HG03378 (cell line): ENCODE data around the gene POTEJ.
"Not testable (repeated sequence)": the region's sequence is repeated elsewhere in the genome, so short reads cannot be mapped to it uniquely, and the experiment has no call there.

Experiments
- ATAC-seq: cut with Tn5 transposase; IDR thresholded peaks from one replicate; pipeline ENCODE4 v1.9.1; 2021; ENCODE audit warnings: mild to moderate bottlenecking, moderate library complexity; ENCODE audit not compliant: unreplicated experiment

Gene POTEJ

DNA sequence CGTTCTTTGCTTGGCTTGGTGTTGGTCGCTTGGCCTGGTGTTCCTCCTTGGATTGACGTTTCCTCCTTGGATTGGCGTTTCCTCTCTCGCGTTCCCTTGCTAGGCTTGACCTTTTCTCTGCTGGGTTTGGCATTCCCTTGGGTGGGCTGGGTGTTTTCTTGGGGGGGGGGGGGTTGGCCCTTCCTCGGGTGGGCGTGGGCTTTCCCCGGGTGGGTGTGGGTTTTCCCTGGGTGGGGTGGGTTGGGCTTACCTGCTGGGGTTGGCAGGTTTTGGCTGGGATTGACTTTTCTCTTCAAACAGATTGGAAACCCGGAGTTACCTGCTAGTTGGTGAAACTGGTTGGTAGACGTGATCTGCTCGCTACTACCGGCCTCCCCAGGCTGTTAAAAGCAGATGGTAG, at the start of gene POTEJ:
Gene POTEJ (plus strand): TSS at position 301 of the 400 bp plus-strand sequence. CDS start 93 bp downstream, at position 394.
- ATAC-seq, result not testable (repeated sequence)

DNA sequence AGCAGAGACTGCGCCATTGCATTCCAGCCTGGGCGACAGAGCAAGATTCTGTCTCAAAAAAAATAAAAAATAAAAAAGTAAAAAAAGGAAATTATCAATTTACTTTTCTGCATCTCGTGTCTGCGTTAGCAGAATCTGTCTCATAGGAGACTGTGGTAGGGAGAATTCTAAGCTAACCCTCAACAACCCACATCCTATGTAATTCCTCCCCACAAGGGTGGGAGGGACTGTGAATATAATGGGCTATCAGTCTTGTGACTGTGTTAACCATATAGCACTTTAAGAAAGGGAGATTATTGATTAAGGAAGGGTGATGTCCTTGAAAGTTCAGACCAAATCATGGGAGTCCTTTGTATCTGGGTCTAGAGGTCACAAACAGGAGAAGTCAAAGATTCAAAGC, 45.1 kb upstream of the POTEJ start:
- ATAC-seq, result not testable (repeated sequence)

GRCh38 chr2:130571929-130572328, 39.3 kb upstream of the POTEJ start:
- not testable (repeated sequence) for ATAC-seq

DNA sequence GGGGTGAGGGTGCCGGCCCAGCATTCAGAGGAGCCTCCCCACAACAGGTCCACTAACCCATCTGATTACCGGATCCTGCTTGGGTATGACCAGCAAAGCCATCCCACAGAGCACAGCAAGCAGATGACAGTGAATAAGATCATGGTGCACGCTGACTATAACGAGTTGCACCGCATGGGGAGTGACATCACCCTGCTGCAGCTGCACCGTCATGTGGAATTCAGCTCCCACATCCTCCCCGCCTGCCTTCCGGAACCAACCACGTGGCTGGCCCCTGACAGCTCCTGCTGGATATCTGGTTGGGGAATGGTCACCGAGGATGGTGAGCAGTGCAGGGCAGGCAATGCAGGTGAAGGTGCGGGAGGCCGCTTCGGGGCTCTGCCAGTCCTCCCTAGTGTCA, 37.0 kb upstream of the POTEJ start:
- not testable (repeated sequence) for ATAC-seq

- not testable (repeated sequence) for ATAC-seq
Observed at GRCh38 chr2:130576209-130576784, 34.9 kb upstream of the POTEJ start.

DNA sequence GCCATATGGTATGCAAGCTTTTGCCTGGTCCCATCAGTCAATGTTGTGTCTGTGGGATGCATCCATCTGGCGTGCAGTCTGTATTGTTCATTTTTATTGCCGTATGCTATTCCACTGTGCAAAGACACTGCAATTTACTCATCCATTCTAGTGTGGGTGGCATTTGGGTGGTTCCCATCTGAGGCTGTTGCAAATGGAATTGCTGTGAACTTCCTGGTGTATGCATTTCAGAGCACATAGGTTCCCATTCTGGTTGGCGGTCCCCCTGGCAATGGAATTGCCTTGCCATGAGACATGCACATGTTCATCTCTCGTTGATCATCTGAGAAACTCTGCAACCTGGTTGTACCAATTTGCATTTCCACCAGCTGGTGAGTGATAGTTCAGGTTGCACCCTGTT, 33.7 kb upstream of the POTEJ start:
- ATAC-seq, result not testable (repeated sequence)

GRCh38 chr2:130579121-130579520, 32.1 kb upstream of the POTEJ start:
- ATAC-seq, result not testable (repeated sequence)

GRCh38 chr2:130581491-130581890, 29.7 kb upstream of the POTEJ start:
- ATAC-seq, result not testable (repeated sequence)

DNA sequence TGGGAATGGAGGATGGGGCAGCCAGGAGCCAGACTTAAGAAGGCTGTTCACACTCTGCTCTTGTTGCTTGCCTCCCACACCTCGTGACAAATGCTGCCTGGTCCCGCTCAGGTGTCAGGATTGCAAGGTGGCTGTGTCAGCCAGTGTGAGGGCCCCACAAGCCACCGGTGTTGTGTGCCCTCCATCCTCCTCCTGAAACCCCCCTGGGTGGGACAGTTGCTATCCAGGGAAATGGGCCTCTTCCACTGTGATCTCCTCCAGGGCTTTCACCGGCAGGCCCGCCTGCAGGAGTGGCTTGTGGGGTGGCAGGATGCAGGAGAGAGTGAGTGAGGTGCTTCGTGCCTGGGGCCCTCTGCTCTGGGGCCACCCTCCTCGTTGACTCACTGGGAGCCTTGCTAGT, 28.3 kb upstream of the POTEJ start:
- ATAC-seq, result not testable (repeated sequence)

DNA sequence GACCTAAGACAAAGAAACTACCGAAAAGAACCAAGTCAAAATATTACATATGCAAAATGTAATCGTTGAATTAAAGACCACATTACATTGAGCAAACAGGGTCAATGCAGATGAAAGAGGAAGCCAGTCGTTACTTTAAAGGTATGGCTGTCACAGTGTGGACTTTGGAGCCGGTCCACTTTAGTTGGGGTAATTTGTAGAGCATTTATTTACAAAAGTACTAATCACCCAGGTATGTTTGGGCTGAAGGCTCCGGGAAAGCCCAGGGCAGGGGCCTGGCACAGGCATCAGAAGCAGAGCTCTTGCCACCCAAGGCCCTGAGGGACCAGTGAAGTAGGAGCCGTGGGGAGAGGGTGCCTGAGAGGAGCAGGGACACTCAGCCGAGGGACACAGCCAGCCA, 27.7 kb upstream of the POTEJ start:
- not testable (repeated sequence) for ATAC-seq

GRCh38 chr2:130584726-130585125, 26.5 kb upstream of the POTEJ start:
- not testable (repeated sequence) for ATAC-seq

DNA sequence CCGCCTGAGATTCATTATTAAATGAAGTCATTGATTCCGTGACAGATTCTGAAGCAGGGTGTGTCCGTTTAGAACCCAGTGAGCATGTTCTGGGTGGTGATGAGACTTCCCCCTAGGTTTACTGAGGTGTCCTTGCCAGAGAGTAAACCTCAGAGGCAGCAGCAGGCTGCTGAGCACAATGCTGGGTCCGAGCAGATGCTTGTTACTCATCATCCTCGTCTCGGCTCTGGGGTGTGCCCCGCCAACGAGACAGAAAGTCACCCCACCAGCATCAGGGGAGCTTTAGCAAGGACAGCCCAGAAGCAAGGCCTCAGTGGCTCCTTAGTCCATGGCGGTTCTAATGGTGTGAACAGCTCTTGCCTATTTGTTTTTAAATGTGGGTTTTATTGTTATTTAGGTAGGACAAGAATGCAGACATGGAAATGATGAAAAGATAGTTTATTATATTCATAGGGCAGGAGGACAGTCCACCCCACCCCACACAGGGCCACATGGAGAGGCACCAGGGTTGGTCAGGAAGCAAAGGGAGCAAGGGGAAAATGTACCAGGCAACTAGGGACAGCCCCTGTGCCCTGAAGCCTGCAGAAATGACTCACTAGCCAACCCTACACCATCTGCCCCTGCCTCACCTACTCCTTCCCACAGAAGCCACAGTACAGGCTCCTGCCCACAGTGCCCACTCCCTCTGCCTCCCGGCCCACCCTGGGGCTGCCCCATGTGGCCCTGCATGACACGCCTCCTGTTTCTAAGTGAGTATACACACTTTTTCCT, 22.4 kb upstream of the POTEJ start:
- ATAC-seq, result peak; percentile 87

- ATAC-seq, result not testable (repeated sequence)
Observed at GRCh38 chr2:130590170-130590841, 20.9 kb upstream of the POTEJ start.

DNA sequence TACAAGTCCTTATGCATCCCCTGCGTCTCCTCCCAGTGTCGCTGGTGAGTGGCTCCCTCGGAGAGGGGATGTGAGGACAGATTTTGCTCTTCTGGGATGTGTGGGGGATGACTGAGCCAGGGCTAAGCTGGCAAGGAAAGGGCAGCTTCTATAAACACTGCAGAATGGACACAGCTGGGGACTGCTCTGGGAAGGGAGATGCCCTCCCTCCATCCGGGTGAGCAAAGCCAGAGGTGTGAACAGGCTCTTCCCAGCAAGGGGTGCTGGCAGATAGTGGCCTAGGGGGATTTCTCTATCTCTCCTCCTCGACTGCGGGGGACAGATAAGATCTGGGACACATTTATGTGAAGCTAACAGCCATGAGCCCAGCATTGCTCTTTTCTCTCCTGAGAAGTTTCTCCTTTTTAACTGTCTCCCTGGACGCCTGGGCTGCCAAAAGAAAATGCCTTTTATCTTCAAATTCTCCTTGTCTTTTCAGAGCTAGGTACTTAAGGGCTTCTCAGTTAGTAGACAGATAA, 20.3 kb upstream of the POTEJ start:
- not testable (repeated sequence) for ATAC-seq

DNA sequence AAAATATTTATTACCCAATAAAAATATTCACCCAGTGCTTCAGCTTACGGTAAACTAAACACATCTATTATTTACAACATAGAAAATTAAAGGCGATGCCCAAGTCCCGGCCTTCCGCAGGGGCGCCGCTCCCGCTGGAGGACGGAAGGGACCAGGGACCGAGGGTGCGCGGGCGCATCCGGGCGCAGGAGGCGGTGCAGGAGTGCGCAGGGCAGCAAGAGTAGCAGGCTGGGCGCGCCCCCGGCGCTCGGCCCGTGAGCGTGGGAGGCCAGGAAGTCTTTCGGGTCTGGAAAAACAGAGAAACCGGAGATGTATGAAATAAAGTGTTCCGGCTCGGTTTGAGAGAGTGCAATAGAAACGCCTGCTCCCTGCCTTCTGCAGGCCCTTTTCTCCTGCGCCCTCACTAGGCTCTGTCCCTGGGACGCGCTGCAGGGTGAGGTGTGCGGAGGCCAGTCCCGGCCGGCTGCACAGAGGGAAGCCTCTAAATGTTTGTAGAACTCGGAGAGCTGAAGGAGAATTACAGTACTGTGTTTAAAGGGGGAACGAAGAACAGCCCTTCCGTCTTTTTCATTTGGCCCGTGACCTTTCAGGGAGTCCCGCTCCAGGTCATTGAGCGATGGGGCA, 18.3 kb upstream of the POTEJ start:
- ATAC-seq, result not testable (repeated sequence)

DNA sequence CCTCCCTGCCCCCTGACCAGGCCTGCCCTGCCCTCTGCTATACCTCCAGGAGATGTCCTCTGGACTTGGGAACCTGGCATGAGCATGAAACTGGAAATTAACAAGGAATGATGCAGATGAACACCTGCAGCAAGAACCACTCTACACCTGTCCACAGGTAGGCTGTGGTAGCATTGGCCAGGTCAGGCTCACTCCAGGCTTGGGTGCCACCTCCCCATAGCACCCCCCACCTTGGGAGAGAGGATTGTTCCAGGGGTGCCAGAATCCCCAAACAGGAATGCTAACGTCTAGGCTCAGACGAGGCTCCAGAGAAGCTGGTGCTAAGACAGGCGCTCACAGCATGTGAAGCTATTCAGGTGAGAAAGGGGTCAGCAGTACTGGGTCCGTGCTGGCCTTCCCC, 17.2 kb upstream of the POTEJ start:
- ATAC-seq, result not testable (repeated sequence)

GRCh38 chr2:130596757-130597156, 14.5 kb upstream of the POTEJ start:
- not testable (repeated sequence) for ATAC-seq

- not testable (repeated sequence) for ATAC-seq
Observed at GRCh38 chr2:130597994-130598393, 13.2 kb upstream of the POTEJ start.

GRCh38 chr2:130598463-130598862, 12.8 kb upstream of the POTEJ start:
- ATAC-seq, result not testable (repeated sequence)

GRCh38 chr2:130599393-130599792, 11.8 kb upstream of the POTEJ start, which contains the start of gene CFC1:
Gene CFC1, minus strand, starts transcription at chr2:130599575. Its CDS starts 288 bp downstream, at chr2:130599287.
- not testable (repeated sequence) for ATAC-seq

DNA sequence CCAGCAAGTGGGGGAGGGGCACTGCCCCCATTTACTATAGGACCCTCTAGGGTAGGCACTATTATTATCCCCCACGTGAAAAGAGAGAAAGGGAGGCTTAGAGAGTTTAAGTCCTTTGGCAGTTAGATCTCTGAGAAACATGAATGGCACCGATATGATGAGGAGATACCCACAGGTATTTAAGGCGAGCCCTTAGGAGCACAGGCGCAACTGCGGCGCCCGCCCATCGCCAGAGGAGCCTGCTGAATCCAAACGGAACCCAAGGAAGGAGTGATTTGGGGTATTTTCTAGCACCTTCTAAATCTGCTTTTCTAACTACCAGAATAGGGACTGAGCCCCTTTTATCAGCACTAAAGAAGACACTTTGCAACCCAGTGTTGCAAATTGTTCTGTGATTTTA, 11.3 kb upstream of the POTEJ start:
- ATAC-seq, result not testable (repeated sequence)
